Breast epithelium (tissue), 4 donors: Measurements from ENCODE around the gene ATP12A. TPM values are rescaled to one million over a fixed set of nuclear protein-coding genes. Genes with fewer than 3 reads are reported as not detected.

Source experiments
- DNase-seq, 2 donors: peaks; one replicate each; pipeline ENCODE4 v3.0.0-alpha.2; 2019; ENCODE audit warnings: low spot score in 2 of 2
- H3K27ac ChIP-seq, 2 donors: fragments of 200-600 bp; sonication (generic) in 1 of 2; one replicate each; pipeline ENCODE4 v1.5.1; 2016 to 2019; ENCODE audit warnings: mild to moderate bottlenecking in 1 of 2
- H3K27me3 ChIP-seq, 2 donors: fragments of 200-600 bp; sonication (generic) in 1 of 2; one replicate each; pipeline versions ENCODE4 v1.5.1 to v1.6.0; 2017 to 2019; ENCODE audit warnings: control low read depth in 1 of 2, mild to moderate bottlenecking in 1 of 2
- H3K36me3 ChIP-seq: fragments of 200-600 bp; one replicate; pipeline ENCODE4 v1.5.1; 2019
- H3K4me1 ChIP-seq, 2 donors: fragments of 200-600 bp; sonication (generic); one replicate each; pipeline ENCODE4 v1.5.1; 2016 to 2019; ENCODE audit warnings: control low read depth in 1 of 2
- H3K4me3 ChIP-seq, 3 donors: fragments of 200-600 bp; sonication (generic); 1 replicate in 2 of 3; 2 replicates in 1 of 3; pipeline ENCODE4 v1.5.1; 2016 to 2019; ENCODE audit warnings: mild to moderate bottlenecking in 3 of 3, moderate library complexity in 2 of 3
- H3K9me3 ChIP-seq, 2 donors: fragments of 200-600 bp; sonication (generic) in 1 of 2; one replicate each; pipeline ENCODE4 v1.5.1; 2016 to 2019; ENCODE audit warnings: control low read depth in 1 of 2
- CTCF ChIP-seq, 3 donors: fragments of 450-650 bp; IDR thresholded peaks; one replicate each; pipeline ENCODE4 v1.5.1; 2016 to 2017; ENCODE audit warnings: antibody characterized with exemption in 3 of 3, mild to moderate bottlenecking in 3 of 3, moderate library complexity in 3 of 3
- POLR2A ChIP-seq: fragments of 450-650 bp; IDR thresholded peaks from one replicate; pipeline ENCODE4 v1.6.1; 2016; ENCODE audit warnings: antibody characterized with exemption, mild to moderate bottlenecking, moderate library complexity
- POLR2AphosphoS5 ChIP-seq, 3 donors: sonication (generic); formaldehyde crosslinking; IDR thresholded peaks; one replicate each; pipeline ENCODE4 v1.6.1; 2017; ENCODE audit warnings: antibody characterized with exemption in 3 of 3
- intact Hi-C: fragments of 100-400 bp; cut with DNase I; formaldehyde crosslinking; loops from one replicate; pipeline ENCODE4 v1.15.1; 2023; ENCODE audit warnings: low total_unique reads
- total RNA-seq, 3 donors: library from RNA; depleted of rRNA; stranded (reverse); fragments of >200 nt; gene quantifications; one replicate each; pipeline ENCODE4 v1.1.0, GENCODE V29; 2016

Gene ATP12A
- total RNA-seq, 3 donors from 2014 or later: not detected

- intact Hi-C loops: no loop called here
- TF ChIP-seq CTCF (IDR thresholded peaks at IDR 0.05): no peak
- no peak for TF ChIP-seq POLR2AphosphoS5 (IDR thresholded peaks at IDR 0.05)
- TF ChIP-seq POLR2A: no peak
- Histone ChIP-seq H3K4me3 (no peak overlapping the region), H3K27me3 (no peaks in the 10 kb centered on the region), H3K36me3 (no peaks in the 10 kb centered on the region), H3K4me1 (no peaks in the 10 kb centered on the region), H3K9me3 (no peaks in the 10 kb centered on the region), H3K27ac (no peak overlapping the region)
- no peak for DNase-seq
Measured at GRCh38 chr13:24716011-24716410, 35.8 kb downstream of the ATP12A start.

- H3K9me3 ChIP-seq: no peaks in the 10 kb centered on the region
- intact Hi-C loops: no loop called here
- H3K27me3 ChIP-seq: no peaks in the 10 kb centered on the region
- H3K27ac ChIP-seq: no peak overlapping the region
- no peak overlapping the region for H3K4me3 ChIP-seq
- H3K4me1 ChIP-seq: no peaks in the 10 kb centered on the region
- no peaks in the 10 kb centered on the region for H3K36me3 ChIP-seq
- no peak for DNase-seq
- TF ChIP-seq POLR2AphosphoS5 (IDR thresholded peaks at IDR 0.05) (no peak), POLR2A (no peak), CTCF (IDR thresholded peaks at IDR 0.05) (no peak)
Measured at GRCh38 chr13:24716446-24716845, 36.2 kb downstream of the ATP12A start.

GRCh38 chr13:24717217-24717616 is 37.0 kb downstream of the ATP12A start:
- Histone ChIP-seq H3K36me3 (no peaks in the 10 kb centered on the region), H3K4me1 (no peaks in the 10 kb centered on the region), H3K27me3 (no peaks in the 10 kb centered on the region), H3K27ac (no peak overlapping the region), H3K4me3 (no peak overlapping the region), H3K9me3 (no peaks in the 10 kb centered on the region)
- intact Hi-C loops: no loop called here
- no peak for DNase-seq
- no peak for TF ChIP-seq POLR2AphosphoS5 (IDR thresholded peaks at IDR 0.05)
- TF ChIP-seq POLR2A: no peak
- TF ChIP-seq CTCF (IDR thresholded peaks at IDR 0.05): no peak

GRCh38 chr13:24718192-24718965 is 38.2 kb downstream of the ATP12A start:
- no peak for TF ChIP-seq POLR2A
- TF ChIP-seq POLR2AphosphoS5 (IDR thresholded peaks at IDR 0.05): no peak
- no peak for TF ChIP-seq CTCF (IDR thresholded peaks at IDR 0.05)
- Histone ChIP-seq H3K27me3 (no peaks in the 10 kb centered on the region), H3K4me1 (no peaks in the 10 kb centered on the region), H3K9me3 (no peaks in the 10 kb centered on the region), H3K36me3 (no peaks in the 10 kb centered on the region), H3K27ac (no peak overlapping the region), H3K4me3 (no peak overlapping the region)
- intact Hi-C loops: no loop called here
- no peak for DNase-seq

GRCh38 chr13:24719139-24719538 is 38.9 kb downstream of the ATP12A start:
- H3K27ac ChIP-seq: no peak overlapping the region
- H3K4me1 ChIP-seq: no peaks in the 10 kb centered on the region
- no peaks in the 10 kb centered on the region for H3K36me3 ChIP-seq
- H3K4me3 ChIP-seq: no peak overlapping the region
- intact Hi-C loops: no loop called here
- H3K9me3 ChIP-seq: no peaks in the 10 kb centered on the region
- H3K27me3 ChIP-seq: no peaks in the 10 kb centered on the region
- no peak for DNase-seq
- TF ChIP-seq POLR2A (no peak), CTCF (IDR thresholded peaks at IDR 0.05) (no peak), POLR2AphosphoS5 (IDR thresholded peaks at IDR 0.05) (no peak)
